Mesenchymal stem cell (in vitro differentiated cells and primary cell): ENCODE data around the gene USP15.

Source experiments
- DNase-seq: peaks from one replicate; pipeline ENCODE4 v3.0.0-alpha.2; 2013
- H2AFZ ChIP-seq: one replicate; pipeline ENCODE4 v1.6.1; 2013; ENCODE audit warnings: low read depth, mild to moderate bottlenecking, control low read depth, inconsistent platforms, low read length, moderate library complexity
- H2AK5ac ChIP-seq: 2 replicates; pipeline ENCODE4 v1.6.1; 2013; ENCODE audit warnings: low read length, moderate library complexity, mild to moderate bottlenecking, inconsistent platforms; ENCODE audit not compliant: severe bottlenecking
- H2BK120ac ChIP-seq: one replicate; pipeline ENCODE4 v1.6.1; 2013; ENCODE audit warnings: low read depth, mild to moderate bottlenecking, inconsistent platforms, low read length, moderate library complexity
- H2BK12ac ChIP-seq, 2 experiments: one replicate each; pipeline ENCODE4 v1.6.1; 2013; ENCODE audit warnings: inconsistent platforms in 2 of 2, low read length in 2 of 2, mild to moderate bottlenecking in 2 of 2, moderate library complexity in 2 of 2, control low read depth in 1 of 2
- H2BK15ac ChIP-seq: one replicate; pipeline ENCODE4 v1.6.1; 2013; ENCODE audit warnings: mild to moderate bottlenecking, low read depth, inconsistent platforms; ENCODE audit not compliant: poor library complexity, severe bottlenecking
- H2BK5ac ChIP-seq: 2 replicates; pipeline ENCODE4 v1.6.1; 2013; ENCODE audit warnings: low read depth, mild to moderate bottlenecking, low read length, control low read depth, inconsistent platforms; ENCODE audit not compliant: poor library complexity, severe bottlenecking
- H3K14ac ChIP-seq, 2 experiments: one replicate each; pipeline ENCODE4 v1.6.1; 2013; ENCODE audit warnings: inconsistent platforms in 2 of 2, low read length in 2 of 2, control low read depth in 1 of 2, mild to moderate bottlenecking in 1 of 2, moderate library complexity in 1 of 2
- H3K18ac ChIP-seq, 2 experiments: one replicate each; pipeline ENCODE4 v1.6.1; 2013; ENCODE audit warnings: inconsistent platforms in 2 of 2, low read length in 2 of 2, control low read depth in 1 of 2, low read depth in 1 of 2, mild to moderate bottlenecking in 1 of 2
- H3K23ac ChIP-seq, 2 experiments: one replicate each; pipeline ENCODE4 v1.6.1; 2013; ENCODE audit warnings: inconsistent platforms in 2 of 2, low read length in 2 of 2, mild to moderate bottlenecking in 2 of 2, moderate library complexity in 2 of 2, control low read depth in 1 of 2
- H3K27ac ChIP-seq: 2 replicates; pipeline ENCODE4 v1.5.1; 2013; ENCODE audit warnings: mild to moderate bottlenecking, moderate library complexity, low read length, control low read depth, inconsistent platforms; ENCODE audit not compliant: poor library complexity, severe bottlenecking
- H3K27me3 ChIP-seq, 2 experiments: 2 replicates each; pipeline versions ENCODE4 v1.6.1 to v1.7.0; 2013; ENCODE audit warnings: low read length in 2 of 2, mild to moderate bottlenecking in 2 of 2, moderate library complexity in 2 of 2, control low read depth in 1 of 2, inconsistent platforms in 1 of 2; ENCODE audit not compliant: control insufficient read depth in 1 of 2, insufficient read depth in 1 of 2
- H3K36me3 ChIP-seq, 2 experiments: 2 replicates each; pipeline versions ENCODE4 v1.6.1 to v1.7.0; 2013; ENCODE audit warnings: low read length in 2 of 2, control low read depth in 1 of 2, inconsistent platforms in 1 of 2, low read depth in 1 of 2, mild to moderate bottlenecking in 1 of 2; ENCODE audit not compliant: insufficient read depth in 2 of 2, control insufficient read depth in 1 of 2
- H3K4ac ChIP-seq, 2 experiments: one replicate each; pipeline ENCODE4 v1.6.1; 2013; ENCODE audit warnings: inconsistent platforms in 2 of 2, low read length in 2 of 2, mild to moderate bottlenecking in 2 of 2, moderate library complexity in 2 of 2, control low read depth in 1 of 2, low read depth in 1 of 2
- H3K4me1 ChIP-seq: 2 replicates; pipeline ENCODE4 v1.6.1; 2013; ENCODE audit warnings: low read depth, low read length, control low read depth; ENCODE audit not compliant: control insufficient read depth, insufficient read depth
- H3K4me2 ChIP-seq: 2 replicates; pipeline ENCODE4 v1.6.1; 2013; ENCODE audit warnings: low read length, mild to moderate bottlenecking, inconsistent platforms; ENCODE audit not compliant: poor library complexity, severe bottlenecking
- H3K4me3 ChIP-seq, 2 experiments: 2 replicates each; pipeline versions ENCODE4 v1.5.1 to v1.7.0; 2013; ENCODE audit warnings: low read length in 2 of 2, mild to moderate bottlenecking in 2 of 2, control low read depth in 1 of 2, low read depth in 1 of 2; ENCODE audit not compliant: insufficient read depth in 1 of 2
- H3K79me1 ChIP-seq: replicated peaks from 2 replicates; pipeline ENCODE4 v1.6.1; 2013; ENCODE audit warnings: mild to moderate bottlenecking, control low read depth, low read length, inconsistent platforms; ENCODE audit not compliant: poor library complexity, severe bottlenecking
- H3K9ac ChIP-seq: 2 replicates; pipeline ENCODE4 v1.7.0; 2013; ENCODE audit warnings: mild to moderate bottlenecking, low read length, moderate library complexity
- H3K9me3 ChIP-seq: 2 replicates; pipeline ENCODE4 v1.7.0; 2013; ENCODE audit warnings: mild to moderate bottlenecking, low read length; ENCODE audit not compliant: control insufficient read depth
- H4K8ac ChIP-seq: one replicate; pipeline ENCODE4 v1.6.1; 2013; ENCODE audit warnings: inconsistent platforms, mild to moderate bottlenecking, low read length, moderate library complexity
- H4K91ac ChIP-seq: one replicate; pipeline ENCODE4 v1.6.1; 2013; ENCODE audit warnings: mild to moderate bottlenecking, low read length, inconsistent platforms
- WGBS: methylation state at CpG from one replicate; pipeline ENCODE4 v1.1.7; 2013; ENCODE audit warnings: mixed read lengths; 5-methylcytosine and 5-hydroxymethylcytosine counted together

Gene USP15

DNA sequence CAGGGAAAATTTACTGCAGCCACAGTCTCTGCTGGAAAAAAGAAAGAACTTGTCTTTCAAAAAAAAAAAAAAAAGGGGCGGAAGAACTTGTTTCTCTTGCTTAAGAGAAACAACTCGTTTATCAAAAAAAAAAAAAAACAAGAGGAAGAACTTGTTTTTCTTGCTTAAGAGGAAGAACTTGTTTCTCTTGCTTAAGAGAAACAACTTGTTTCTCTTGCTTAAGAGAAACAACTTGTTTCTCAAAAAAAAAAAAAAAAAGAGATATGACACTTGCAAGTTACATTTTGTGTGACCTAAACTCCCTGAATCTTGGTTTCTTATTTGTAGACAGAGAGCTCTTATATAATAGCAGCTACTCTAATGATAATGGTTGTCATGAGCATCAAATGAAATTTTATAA, 44.7 kb upstream of the USP15 start:
- Histone ChIP-seq H2AFZ (no peak overlapping the region), H3K4ac (no peak overlapping the region), H4K8ac (no peak overlapping the region), H2BK120ac (no peak overlapping the region), H3K23ac (no peak overlapping the region), H2BK5ac (no peak overlapping the region), H2BK15ac (no peak overlapping the region), H3K4me1 (no peaks in the 10 kb centered on the region), H3K79me1 (no peaks in the 10 kb centered on the region), H3K4me3 (no peak overlapping the region), H2AK5ac (no peak overlapping the region), H3K27me3 (no peaks in the 10 kb centered on the region), H3K27ac (no peak overlapping the region), H3K18ac (no peak overlapping the region), H3K4me2 (no peak overlapping the region), H3K36me3 (no peaks in the 10 kb centered on the region), H2BK12ac (no peak overlapping the region), H3K9ac (no peak overlapping the region), H3K14ac (no peak overlapping the region), H4K91ac (no peak overlapping the region), H3K9me3 (no peaks in the 10 kb centered on the region)
- DNase-seq = no peak
- no CpG with 5 or more reads among the region's 2 CpGs for WGBS

DNA sequence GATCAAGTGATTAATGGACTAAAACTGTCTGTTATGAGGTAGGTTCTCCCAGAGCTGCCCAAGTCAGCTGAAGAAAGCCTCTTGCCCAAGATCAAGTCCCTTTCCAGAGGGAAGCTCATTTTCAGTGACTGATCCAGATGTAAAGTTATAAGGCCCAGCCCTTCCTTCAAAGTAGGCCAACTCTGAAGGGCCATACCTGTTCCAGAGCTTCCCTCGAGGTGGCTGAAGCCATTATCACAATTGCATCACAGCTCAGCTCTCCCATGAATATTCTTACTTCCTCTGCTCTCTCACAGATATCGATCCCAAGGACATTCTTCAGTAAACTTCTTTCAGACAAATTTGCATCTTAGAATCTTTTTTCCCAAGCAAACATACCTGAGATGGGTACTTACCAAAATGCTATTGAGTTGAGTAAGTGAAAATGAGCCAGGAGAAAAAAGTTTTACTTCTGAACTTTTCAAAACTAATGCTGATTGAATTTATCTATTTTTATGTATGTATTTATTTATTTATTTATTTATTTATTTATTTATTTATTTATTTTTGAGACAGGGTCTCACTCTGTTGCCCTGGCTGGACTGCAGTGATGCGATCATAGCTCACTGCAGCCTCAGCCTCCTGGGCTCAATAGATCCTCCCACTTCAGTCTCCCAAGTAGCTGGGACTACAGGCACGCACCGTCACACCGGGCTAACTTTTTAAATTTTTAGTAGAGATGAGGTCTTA, 42.6 kb upstream of the USP15 start:
- no peak overlapping the region for H2BK5ac ChIP-seq
- no peaks in the 10 kb centered on the region for H3K27me3 ChIP-seq
- no peak overlapping the region for H3K4me2 ChIP-seq
- no peak overlapping the region for H3K14ac ChIP-seq
- no peak overlapping the region for H2BK15ac ChIP-seq
- no peak overlapping the region for H3K4ac ChIP-seq
- no peaks in the 10 kb centered on the region for H3K36me3 ChIP-seq
- H3K79me1 ChIP-seq = no peaks in the 10 kb centered on the region
- H3K9ac ChIP-seq = no peak overlapping the region
- H3K23ac ChIP-seq = no peak overlapping the region
- H3K27ac ChIP-seq = no peak overlapping the region
- no peak overlapping the region for H2BK12ac ChIP-seq
- H4K91ac ChIP-seq = no peak overlapping the region
- WGBS = 89% methylated on average over 3 of the region's 6 CpGs
- DNase-seq = no peak
- no peaks in the 10 kb centered on the region for H3K4me1 ChIP-seq
- H4K8ac ChIP-seq = no peak overlapping the region
- H3K9me3 ChIP-seq = no peaks in the 10 kb centered on the region
- no peak overlapping the region for H2AK5ac ChIP-seq
- no peak overlapping the region for H2AFZ ChIP-seq
- H2BK120ac ChIP-seq = no peak overlapping the region
- H3K4me3 ChIP-seq = no peak overlapping the region
- H3K18ac ChIP-seq = no peak overlapping the region

DNA sequence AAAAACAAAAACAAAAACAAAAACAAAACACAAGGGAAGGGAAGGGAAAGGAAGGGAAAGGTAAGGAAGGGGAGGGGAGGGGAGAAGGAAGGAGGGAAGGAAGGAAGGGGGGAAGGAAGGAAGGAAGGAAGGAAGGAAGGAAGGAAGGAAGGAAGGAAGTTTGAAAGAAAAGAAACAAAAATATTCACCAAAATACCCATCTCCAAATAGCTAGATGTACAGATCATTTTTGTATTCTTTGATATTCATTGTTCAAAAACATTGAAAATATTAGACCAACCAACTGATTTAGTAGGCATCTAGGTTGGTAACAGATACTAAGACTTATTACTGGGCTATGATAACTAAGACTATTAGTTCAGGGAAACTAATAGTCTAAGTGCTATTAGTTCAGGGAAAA, 39.1 kb upstream of the USP15 start:
- H3K4ac ChIP-seq = no peak overlapping the region
- H2AK5ac ChIP-seq = no peak overlapping the region
- no peak overlapping the region for H2BK12ac ChIP-seq
- H3K4me3 ChIP-seq = no peak overlapping the region
- H3K36me3 ChIP-seq = no peaks in the 10 kb centered on the region
- H2BK15ac ChIP-seq = no peak overlapping the region
- no peak overlapping the region for H2BK120ac ChIP-seq
- H3K23ac ChIP-seq = no peak overlapping the region
- H2BK5ac ChIP-seq = no peak overlapping the region
- H4K91ac ChIP-seq = no peak overlapping the region
- no peaks in the 10 kb centered on the region for H3K79me1 ChIP-seq
- H3K9ac ChIP-seq = no peak overlapping the region
- no peak overlapping the region for H2AFZ ChIP-seq
- no peaks in the 10 kb centered on the region for H3K4me1 ChIP-seq
- H3K9me3 ChIP-seq = no peaks in the 10 kb centered on the region
- H3K4me2 ChIP-seq = no peak overlapping the region
- no peak overlapping the region for H3K14ac ChIP-seq
- H3K27ac ChIP-seq = no peak overlapping the region
- H3K18ac ChIP-seq = no peak overlapping the region
- H4K8ac ChIP-seq = no peak overlapping the region
- DNase-seq = no peak
- H3K27me3 ChIP-seq = no peaks in the 10 kb centered on the region

DNA sequence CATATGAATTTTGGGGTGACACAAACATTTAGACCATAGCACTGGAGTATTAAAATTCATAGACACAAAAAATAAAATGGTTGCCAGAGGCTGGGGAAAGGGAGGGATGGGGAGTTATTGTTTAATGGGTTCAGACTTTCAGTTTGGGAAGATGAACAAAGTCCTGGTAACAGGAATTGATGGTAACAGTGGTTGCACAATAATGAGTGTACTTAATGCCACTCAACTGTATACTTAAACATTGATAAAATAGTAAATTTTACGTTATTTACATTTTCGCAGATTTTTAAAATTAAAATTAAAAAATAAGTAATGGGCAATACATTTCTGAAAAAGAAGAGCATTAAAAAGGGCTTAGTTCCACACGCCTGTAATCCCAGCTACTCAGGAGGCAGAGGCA, 35.6 kb upstream of the USP15 start:
- no peak overlapping the region for H3K27ac ChIP-seq
- H2BK15ac ChIP-seq = no peak overlapping the region
- no peaks in the 10 kb centered on the region for H3K36me3 ChIP-seq
- no peak overlapping the region for H4K8ac ChIP-seq
- WGBS = 81% methylated on average over 1 of the region's 3 CpGs
- H2BK120ac ChIP-seq = no peak overlapping the region
- no peak overlapping the region for H3K4me2 ChIP-seq
- no peak overlapping the region for H4K91ac ChIP-seq
- no peak overlapping the region for H3K14ac ChIP-seq
- H2BK5ac ChIP-seq = no peak overlapping the region
- H3K23ac ChIP-seq = no peak overlapping the region
- no peaks in the 10 kb centered on the region for H3K27me3 ChIP-seq
- H2AFZ ChIP-seq = no peak overlapping the region
- no peak for DNase-seq
- H3K79me1 ChIP-seq = no peaks in the 10 kb centered on the region
- H3K4me1 ChIP-seq = no peaks in the 10 kb centered on the region
- no peak overlapping the region for H3K9ac ChIP-seq
- no peak overlapping the region for H2AK5ac ChIP-seq
- H3K18ac ChIP-seq = no peak overlapping the region
- H3K4ac ChIP-seq = no peak overlapping the region
- H3K4me3 ChIP-seq = no peak overlapping the region
- no peaks in the 10 kb centered on the region for H3K9me3 ChIP-seq
- H2BK12ac ChIP-seq = no peak overlapping the region
